Osteoblast (primary cell): ENCODE results near the gene S100A3. TPM values are rescaled to one million over a fixed set of nuclear protein-coding genes. Genes with fewer than 3 reads are reported as not detected.

Experiments used
- DNase-seq: peaks from one replicate; pipeline ENCODE4 v3.0.0; 2011; ENCODE audit warnings: low spot score, mixed read lengths; ENCODE audit not compliant: insufficient read length; ENCODE audit errors: missing footprints
- H2AFZ ChIP-seq: 2 replicates; pipeline ENCODE4 v1.6.0; 2011; ENCODE audit warnings: mild to moderate bottlenecking, low read length
- H3K27ac ChIP-seq: 2 replicates; pipeline ENCODE4 v1.5.1; 2011; ENCODE audit warnings: mild to moderate bottlenecking, low read depth, low read length, moderate library complexity
- H3K27me3 ChIP-seq: 2 replicates; pipeline ENCODE4 v1.6.0; 2012; ENCODE audit warnings: mild to moderate bottlenecking, control low read depth, inconsistent platforms, low read length, moderate library complexity; ENCODE audit not compliant: insufficient read depth
- H3K36me3 ChIP-seq: 2 replicates; pipeline ENCODE4 v1.5.1; 2011; ENCODE audit warnings: mild to moderate bottlenecking, low read length, control low read depth, moderate library complexity; ENCODE audit not compliant: insufficient read depth
- H3K4me1 ChIP-seq: 2 replicates; pipeline ENCODE4 v1.5.1; 2011; ENCODE audit warnings: mild to moderate bottlenecking, low read length, control low read depth, moderate library complexity; ENCODE audit not compliant: insufficient read depth
- H3K4me2 ChIP-seq: 2 replicates; pipeline ENCODE4 v1.6.0; 2011; ENCODE audit warnings: mild to moderate bottlenecking, low read length; ENCODE audit not compliant: insufficient read depth
- H3K4me3 ChIP-seq: fragments of 200-600 bp; sonication (generic); 3 replicates; pipeline ENCODE4 v1.5.1; 2012; ENCODE audit warnings: mild to moderate bottlenecking, low read length, inconsistent platforms; ENCODE audit not compliant: insufficient read depth
- H3K79me2 ChIP-seq: 2 replicates; pipeline ENCODE4 v1.6.0; 2012; ENCODE audit warnings: mild to moderate bottlenecking, low read length, control low read depth, inconsistent platforms; ENCODE audit not compliant: insufficient read depth
- H3K9me3 ChIP-seq: 2 replicates; pipeline ENCODE4 v1.5.1; 2011; ENCODE audit warnings: low read depth, low read length, control low read depth
- H4K20me1 ChIP-seq: 2 replicates; pipeline ENCODE4 v1.6.0; 2012; ENCODE audit warnings: mild to moderate bottlenecking, low read length, control low read depth; ENCODE audit not compliant: insufficient read depth
- CTCF ChIP-seq: IDR thresholded peaks from 2 replicates; pipeline ENCODE4 v1.5.1; 2011; ENCODE audit warnings: mild to moderate bottlenecking, low read depth, low read length, moderate library complexity; ENCODE audit errors: extremely low read depth
- total RNA-seq: library from RNA; depleted of rRNA; stranded (reverse); fragments of >200 nt; gene quantifications from 2 replicates; pipeline ENCODE4 v1.2.3, GENCODE V29; 2012

The S100A3 gene
- total RNA-seq, 1 donor: 7.6 TPM

DNA sequence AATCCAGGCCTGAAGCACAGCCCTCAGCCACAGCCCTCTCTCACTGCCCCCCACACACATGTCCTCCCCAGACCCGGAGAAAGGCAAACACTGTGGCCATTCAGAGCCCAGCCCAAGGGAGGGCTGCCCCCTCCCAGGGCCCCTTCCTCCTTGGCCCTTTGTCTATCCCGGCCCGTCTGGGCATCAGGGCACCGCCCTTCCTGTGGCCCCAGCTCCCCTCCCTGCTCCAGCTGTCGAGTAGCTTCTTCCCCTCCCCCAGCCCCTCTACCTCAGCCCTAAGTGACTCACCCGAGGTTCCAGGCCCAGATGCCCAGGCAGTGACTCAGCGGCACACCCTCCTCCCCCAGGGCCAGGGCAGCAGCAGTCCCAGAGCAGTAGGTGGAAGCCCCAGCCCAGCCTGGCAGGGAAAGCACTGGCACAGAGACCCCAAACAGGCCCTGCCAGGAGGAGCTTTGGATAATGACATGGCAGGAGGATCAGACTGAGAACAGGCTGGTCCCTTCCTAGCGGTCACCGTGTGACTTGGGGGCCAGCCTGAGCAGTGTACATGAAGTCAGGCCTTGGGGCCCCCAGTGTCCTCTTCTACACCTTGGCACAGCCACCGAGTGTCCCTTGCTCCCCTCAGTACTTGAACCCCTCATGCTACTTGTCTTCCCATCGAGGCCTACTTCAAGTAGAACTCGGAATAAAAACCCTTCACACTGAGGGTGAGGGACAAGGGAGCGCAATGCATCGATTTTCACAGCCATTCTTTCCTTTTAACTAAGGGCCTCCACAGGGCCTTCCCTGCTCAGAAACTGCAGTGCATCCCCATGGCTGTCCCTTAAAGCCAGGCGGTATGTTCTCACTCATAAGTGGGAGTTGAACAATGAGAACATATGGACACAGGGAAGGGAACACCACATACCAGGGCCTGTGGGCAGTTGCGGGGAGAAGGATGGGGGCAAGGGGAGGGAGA is 17.6 kb upstream of the S100A3 start:
- Histone ChIP-seq H3K4me3 (peak overlapping the region; percentile 4), H3K27ac (peak overlapping the region; percentile 100), H3K79me2 (no peaks in the 10 kb centered on the region), H3K4me2 (peak overlapping the region; percentile 70), H4K20me1 (no peaks in the 10 kb centered on the region), H3K27me3 (no peaks in the 10 kb centered on the region), H3K4me1 (peaks cover 38% of the 10 kb centered on the region), H3K9me3 (no peaks in the 10 kb centered on the region), H3K36me3 (no peaks in the 10 kb centered on the region), H2AFZ (peak overlapping the region; percentile 73)
- TF ChIP-seq CTCF: no peak
- peak; percentile 98 for DNase-seq

- peak; percentile 94 for DNase-seq
- Histone ChIP-seq H3K36me3 (no peaks in the 10 kb centered on the region), H3K4me1 (peaks cover 36% of the 10 kb centered on the region), H2AFZ (peak within 1 kb of the TSS; percentile 73), H3K4me3 (peak within 1 kb of the TSS; percentile 31), H3K27ac (peak within 1 kb of the TSS; percentile 100), H4K20me1 (no peaks in the 10 kb centered on the region), H3K9me3 (no peaks in the 10 kb centered on the region), H3K79me2 (no peaks in the 10 kb centered on the region), H3K27me3 (no peaks in the 10 kb centered on the region), H3K4me2 (peak within 1 kb of the TSS; percentile 70)
- no peak for TF ChIP-seq CTCF
Observed at GRCh38 chr1:153565529-153566374, 16.7 kb upstream of the S100A3 start, which contains the start of gene S100A2. Gene S100A2, minus strand, starts transcription at chr1:153565844. Its CDS starts 1,967 bp downstream, at chr1:153563877.

GRCh38 chr1:153563991-153564390 is 14.9 kb upstream of the S100A3 start:
- H3K36me3 ChIP-seq: no peaks in the 10 kb centered on the region
- no peaks in the 10 kb centered on the region for H3K79me2 ChIP-seq
- no peaks in the 10 kb centered on the region for H3K27me3 ChIP-seq
- no peak overlapping the region for H3K4me3 ChIP-seq
- H4K20me1 ChIP-seq: no peaks in the 10 kb centered on the region
- TF ChIP-seq CTCF: no peak
- peaks cover 36% of the 10 kb centered on the region for H3K4me1 ChIP-seq
- DNase-seq: peak; percentile 23
- H3K4me2 ChIP-seq: no peak overlapping the region
- no peak overlapping the region for H2AFZ ChIP-seq
- H3K27ac ChIP-seq: no peak overlapping the region
- no peaks in the 10 kb centered on the region for H3K9me3 ChIP-seq
